GM18909 (cell line): ENCODE results near the gene CAPN9.
"Not testable (repeated sequence)": the region's sequence is repeated elsewhere in the genome, so short reads cannot be mapped to it uniquely, and the experiment has no call there.

Experiments
- ATAC-seq: cut with Tn5 transposase; IDR thresholded peaks from one replicate; pipeline ENCODE4 v1.9.1; 2021; ENCODE audit warnings: mild to moderate bottlenecking; ENCODE audit not compliant: unreplicated experiment, poor library complexity

The CAPN9 gene

DNA sequence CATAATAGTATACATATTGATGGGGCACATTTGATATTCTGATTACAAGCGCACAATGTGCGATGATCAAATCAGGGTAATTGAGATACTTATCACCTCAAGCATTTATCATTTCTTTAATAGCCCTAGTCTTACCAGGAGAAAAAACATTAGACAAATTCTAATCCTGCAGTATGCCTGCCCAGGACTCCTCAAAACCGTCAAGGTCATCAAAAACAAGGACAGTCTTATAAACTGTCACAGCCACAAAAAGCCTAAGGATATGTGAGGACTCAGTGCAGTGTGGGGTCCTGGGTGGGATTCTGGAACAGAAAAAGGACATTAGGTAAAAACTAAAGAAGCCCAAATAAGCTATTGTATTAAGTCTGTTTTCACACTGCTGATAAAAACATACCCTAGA, 19.1 kb downstream of the CAPN9 start:
- ATAC-seq, result no peak

GRCh38 chr1:230767859-230768612, 20.8 kb downstream of the CAPN9 start:
- not testable (repeated sequence) for ATAC-seq

- no peak for ATAC-seq
These were observed 21.8 kb downstream of the CAPN9 start for GRCh38 chr1:230768903-230769570.

- ATAC-seq, result no peak
These were observed 23.1 kb downstream of the CAPN9 start for GRCh38 chr1:230770317-230770716.

- no peak for ATAC-seq
These were observed 24.7 kb downstream of the CAPN9 start for GRCh38 chr1:230771773-230772354.

GRCh38 chr1:230772457-230773395, 25.5 kb downstream of the CAPN9 start:
- no peak for ATAC-seq

DNA sequence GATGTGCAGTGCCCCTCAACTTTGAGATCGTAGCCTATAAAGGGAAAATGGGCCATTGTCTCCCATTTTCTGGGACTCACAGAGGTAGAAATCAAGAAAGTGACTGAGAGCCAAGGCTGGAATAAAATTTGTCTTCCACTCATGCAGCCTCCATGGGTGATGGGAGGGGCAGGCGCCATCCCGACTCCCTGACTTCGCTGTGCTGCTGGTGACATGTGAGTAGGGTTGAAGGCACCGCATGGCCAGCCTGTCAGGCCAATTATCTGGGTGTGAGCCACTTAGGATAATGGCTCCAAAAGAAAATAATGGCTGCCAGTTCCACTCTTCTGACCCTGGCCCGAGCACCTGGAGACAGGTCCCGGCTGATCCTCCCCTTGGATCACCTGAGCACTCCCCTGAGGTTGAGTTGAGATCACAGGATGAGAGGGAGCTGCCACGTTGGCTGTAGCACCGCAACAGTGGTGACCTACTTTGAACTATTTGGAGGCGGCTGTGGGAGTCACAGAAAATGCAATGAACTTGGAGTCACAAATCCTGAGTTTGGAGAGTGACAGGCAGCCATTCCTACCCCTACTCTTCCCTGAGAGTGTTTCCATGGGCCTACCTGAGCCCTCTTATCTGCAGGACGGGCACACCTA, 26.3 kb downstream of the CAPN9 start:
- ATAC-seq, result no peak

DNA sequence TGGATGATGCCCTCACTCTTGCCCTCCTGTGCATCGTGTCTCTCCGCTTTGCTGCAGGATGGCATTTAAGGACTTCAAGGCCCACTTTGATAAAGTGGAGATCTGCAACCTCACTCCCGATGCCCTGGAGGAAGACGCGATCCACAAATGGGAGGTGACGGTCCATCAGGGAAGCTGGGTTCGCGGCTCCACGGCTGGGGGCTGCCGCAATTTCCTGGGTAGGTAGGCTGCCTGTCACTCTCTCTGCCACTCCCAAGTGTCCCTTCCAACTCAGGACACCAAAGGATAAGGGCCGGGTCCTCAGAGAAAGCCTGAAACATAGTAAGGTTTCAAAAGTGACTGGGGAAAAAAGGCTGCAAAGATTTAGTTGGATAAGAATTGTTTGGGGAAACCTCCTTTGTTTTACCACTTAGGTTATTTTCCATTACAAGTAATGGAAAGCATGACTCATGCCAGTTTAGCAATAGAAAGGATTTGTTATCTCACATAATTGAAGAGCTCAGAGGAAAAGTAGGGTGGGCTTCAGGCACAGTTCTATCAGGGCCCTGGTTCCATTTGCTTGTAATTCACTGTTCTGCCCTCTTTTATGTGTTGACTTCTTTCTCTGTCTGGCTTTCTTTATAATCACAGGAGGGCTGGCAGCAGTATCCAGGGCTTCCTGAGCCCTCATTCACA, 31.9 kb downstream of the CAPN9 start:
- no peak for ATAC-seq

GRCh38 chr1:230781131-230781530, 33.9 kb downstream of the CAPN9 start:
- ATAC-seq, result no peak

DNA sequence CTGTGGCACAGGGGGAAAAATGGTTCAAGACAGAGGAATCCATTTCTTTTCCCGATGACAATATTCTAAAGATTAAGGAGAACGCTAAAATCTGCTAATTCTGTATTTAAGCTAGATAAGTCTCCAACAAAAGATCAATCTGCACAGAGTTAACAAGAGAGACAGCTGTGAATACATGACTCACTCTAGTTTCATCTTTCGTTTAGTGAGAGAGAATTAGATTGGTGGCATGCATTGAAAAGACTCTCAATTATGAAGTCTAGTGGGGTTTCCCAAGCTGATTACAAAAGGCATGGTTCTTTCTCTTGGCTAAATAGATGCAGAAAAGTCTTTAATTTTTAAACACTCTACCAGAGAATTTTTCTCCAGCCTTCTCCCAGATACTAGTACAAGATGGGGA, 34.4 kb downstream of the CAPN9 start:
- no peak for ATAC-seq

DNA sequence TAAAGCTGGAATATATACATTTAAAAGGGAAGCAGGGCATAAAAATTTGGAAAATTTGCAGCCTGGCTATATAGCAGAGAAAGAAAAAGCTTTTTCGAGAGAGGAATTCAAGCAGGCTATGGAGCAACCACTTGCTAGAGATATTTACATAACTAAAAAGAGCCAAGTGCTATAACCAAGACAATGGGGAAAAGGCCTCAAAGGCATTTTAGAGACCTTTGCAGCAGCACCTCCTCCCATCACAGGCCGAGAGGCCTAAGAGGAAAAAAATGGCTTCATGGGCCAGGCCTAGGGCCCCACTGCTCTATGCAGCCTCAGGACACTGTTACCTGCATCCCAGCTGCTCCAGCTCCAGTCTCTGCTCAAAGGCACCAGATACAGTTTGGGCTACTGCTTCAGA, 37.0 kb downstream of the CAPN9 start:
- ATAC-seq, result no peak

DNA sequence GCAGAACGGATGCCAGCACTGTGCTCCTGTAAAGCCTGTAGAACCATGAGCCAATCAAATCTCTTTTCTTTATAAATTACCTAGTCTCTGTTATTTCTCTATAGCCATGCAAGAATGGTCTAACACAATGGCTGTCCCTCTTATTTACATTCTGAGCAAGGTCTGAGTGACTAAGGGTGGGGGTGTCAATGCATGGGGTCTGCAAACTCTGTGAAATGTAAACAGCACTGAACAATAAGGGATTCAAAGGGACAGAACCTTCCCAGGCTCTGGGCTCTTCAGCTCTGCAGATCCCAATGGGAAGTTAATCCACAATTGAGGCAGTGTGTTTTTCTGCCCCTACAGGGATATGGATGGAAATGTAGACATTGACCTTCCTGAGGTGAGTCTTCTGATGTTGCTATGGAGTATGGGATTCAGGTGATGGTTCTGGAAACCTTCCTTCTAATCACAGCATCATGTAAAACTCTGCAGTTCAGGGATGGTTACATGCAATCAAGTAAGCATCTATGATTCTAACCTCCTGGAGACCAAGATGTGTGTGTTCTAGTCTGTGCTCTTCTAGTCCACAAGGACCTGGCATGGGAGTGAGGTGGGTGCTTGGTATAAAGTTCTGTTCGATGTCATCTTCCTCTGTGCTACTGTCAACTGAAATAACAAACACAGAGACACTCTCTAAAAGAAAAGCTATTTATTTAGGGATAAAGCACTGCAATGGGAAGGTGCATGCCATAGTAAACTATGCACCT, 38.6 kb downstream of the CAPN9 start:
- no peak for ATAC-seq

DNA sequence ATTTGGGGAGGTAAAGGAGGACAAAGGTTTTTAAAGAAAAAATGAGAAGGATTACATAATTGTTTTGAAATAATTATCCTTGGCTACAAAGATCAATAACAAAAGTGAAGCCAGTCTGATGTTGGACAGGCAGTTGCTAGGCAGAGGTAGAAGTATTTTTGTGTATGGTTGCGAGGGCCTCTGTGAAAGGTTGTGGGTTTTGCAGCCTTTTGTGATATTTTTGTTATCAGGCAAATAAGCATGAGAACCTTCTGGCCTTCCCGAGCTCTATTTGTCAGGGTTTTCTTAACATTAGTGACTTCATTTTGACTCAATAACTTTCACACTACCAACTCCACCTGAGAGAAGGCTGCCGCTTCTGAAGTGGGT, 39.2 kb downstream of the CAPN9 start:
- ATAC-seq, result no peak

DNA sequence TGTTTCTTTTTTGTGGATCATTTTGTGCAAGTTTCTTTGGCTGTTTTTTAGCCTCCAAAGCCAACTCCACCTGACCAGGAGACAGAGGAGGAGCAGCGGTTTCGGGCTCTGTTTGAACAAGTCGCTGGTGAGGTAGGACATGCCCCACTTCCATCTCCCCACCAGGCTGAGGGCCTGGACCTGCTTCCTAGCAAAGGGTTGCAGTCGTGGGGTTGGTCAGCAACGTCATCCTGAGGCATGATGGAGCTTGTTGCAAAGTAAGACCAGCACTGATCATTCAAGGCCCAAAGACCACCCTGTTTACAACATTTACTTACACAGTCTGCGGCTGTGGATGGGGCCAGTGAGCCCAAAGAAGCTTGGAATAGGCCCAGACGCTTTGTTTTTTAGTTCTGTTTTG, 40.3 kb downstream of the CAPN9 start:
- no peak for ATAC-seq

DNA sequence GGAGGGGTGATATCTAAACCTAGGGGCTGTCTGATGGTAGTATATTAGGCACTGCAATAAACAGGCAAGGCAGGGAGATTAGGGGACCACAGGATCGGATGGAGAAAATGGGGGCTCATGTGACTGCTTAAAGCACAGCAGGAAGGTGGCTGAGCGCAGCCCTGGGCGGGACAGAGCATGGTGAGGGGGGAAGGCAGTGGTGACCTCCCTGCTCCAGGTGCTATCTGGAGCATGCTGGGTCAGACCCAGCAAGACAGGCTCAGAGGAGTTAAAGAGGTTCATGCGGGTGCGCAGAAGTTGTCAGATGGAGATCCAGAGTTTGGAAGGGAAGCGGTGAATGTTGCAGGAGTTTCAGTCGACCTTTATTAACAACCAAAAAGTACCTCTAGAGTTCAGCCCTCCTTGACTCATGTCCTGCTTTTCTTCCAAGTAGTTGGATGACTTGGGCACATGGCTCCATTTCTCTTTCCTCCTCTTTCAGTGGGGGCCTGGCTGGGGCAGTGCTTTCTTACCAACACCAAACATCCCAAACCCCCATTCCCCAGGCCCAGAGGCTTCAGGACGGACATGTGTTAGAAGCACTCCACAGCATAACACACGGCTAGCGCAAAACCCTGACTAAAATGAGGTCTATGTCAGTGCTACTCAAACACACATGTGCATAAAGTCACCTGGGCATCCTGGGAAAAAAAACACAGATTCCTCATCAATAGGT, 41.5 kb downstream of the CAPN9 start:
- ATAC-seq, result no peak

DNA sequence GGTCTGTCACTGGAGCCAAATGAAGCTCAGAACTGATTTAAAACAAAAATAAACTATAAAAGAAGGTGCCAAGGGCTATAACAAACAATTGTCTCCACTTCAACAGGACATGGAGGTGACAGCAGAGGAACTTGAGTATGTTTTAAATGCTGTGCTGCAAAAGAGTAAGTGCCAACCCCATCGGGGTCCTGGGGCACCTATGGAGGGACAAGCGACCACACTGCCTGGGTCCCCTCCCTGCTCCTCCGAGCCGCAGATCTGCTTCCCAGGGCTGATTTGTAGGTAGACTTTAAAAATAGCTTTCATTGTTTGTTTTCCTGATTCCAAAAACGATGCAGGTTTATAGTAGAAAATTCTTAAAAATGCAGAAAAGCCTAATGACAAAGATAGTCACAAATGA, 42.8 kb downstream of the CAPN9 start:
- ATAC-seq, result no peak

- ATAC-seq, result no peak
These were observed 44.9 kb downstream of the CAPN9 start for GRCh38 chr1:230791986-230792564.
